ENCODE results near the gene CDK10. TPM values are rescaled to one million over a fixed set of nuclear protein-coding genes. Genes with fewer than 3 reads are reported as not detected.

The CDK10 gene
- total and polyA plus RNA-seq, 10 of the 15 experiments (the other 5 are each of a cell fraction or from before 2014, with no cell fraction given) = 1.5 to 58.7 (median 36.0) TPM

DNA sequence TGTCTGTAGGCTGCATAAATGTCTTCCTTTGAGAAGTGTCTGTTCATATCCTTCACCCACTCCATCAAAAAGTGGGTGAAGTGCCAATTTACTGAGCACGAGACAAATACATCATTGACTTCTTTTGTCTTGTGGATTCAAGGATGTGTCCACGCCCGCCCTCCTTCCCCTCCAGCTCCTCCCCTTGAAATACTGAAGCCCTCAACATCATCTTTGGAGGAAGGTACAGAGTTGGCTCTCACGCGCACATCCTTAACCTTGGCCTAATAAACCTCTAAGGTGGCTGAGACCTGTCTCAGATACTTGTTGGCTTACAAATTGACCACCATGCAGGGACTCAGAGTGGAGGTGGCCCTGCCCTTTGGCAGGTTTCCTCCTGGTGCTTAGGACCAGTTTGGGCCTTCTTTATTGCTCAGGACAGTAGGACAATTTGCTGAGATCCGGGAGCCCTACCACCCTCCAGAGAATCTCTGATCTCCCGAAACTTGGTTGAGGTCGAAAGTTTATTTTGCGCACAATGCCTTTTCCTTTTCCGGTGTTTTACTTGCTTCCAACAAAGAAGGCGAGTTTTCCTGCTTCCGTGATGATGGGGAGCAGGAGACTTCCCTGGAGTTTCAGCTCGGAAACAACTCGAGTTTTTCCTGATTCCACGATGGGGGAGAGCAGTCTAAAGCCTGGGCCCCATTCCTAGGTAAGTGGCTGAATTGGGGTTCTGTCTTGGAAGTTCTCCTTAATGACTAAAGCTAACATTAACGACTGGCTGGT lies 14.1 kb upstream of the CDK10 start:
- Histone ChIP-seq H3K4me2 (ENCODE audit: control insufficient read depth, insufficient read depth) (no peak overlapping the region), H4K20me1 (ENCODE audit: control insufficient read depth, insufficient read depth) (no peaks in the 10 kb centered on the region), H3K27ac (ENCODE audit: control insufficient read depth, insufficient read depth) (no peak overlapping the region), H3K9me3 (replicated peaks; ENCODE audit: control insufficient read depth, insufficient read depth, low read length) (no peaks in the 10 kb centered on the region; the same call in 2 of the 3 replicates), H3K79me2 (ENCODE audit: control insufficient read depth, insufficient read depth, low read length) (no peaks in the 10 kb centered on the region), H3K36me3 (ENCODE audit: control insufficient read depth in 2 of 2, insufficient read depth in 2 of 2, low read length in 1 of 2) (no peaks in the 10 kb centered on the region), H3K9ac (ENCODE audit: control insufficient read depth, insufficient read depth, low read length) (no peak overlapping the region), H3K4me3 (no peak overlapping the region), H3K27me3 (replicated peaks in 1 of 2; ENCODE audit: control insufficient read depth in 2 of 2, insufficient read depth in 2 of 2, low read length in 1 of 2) (no peaks in the 10 kb centered on the region), H3K4me1 (ENCODE audit: control insufficient read depth, insufficient read depth, low read length) (no peaks in the 10 kb centered on the region), H2AFZ (ENCODE audit: control insufficient read depth, low read depth, low read length) (no peak overlapping the region)
- no TSS peak for BruUV-seq (replicated peaks)
- FAIRE-seq (peak; percentile 27), ATAC-seq (no peak), DNase-seq (ENCODE audit: low read depth, low spot score) (no peak)
- ChIA-PET CTCF (no interaction called here), RAD21 (ENCODE audit: unreplicated experiment) (interaction anchor here (1.3 kb wide), 1 partner anchor 28 kb away, joined by 5 read pairs; no protein-coding TSS in a partner anchor), POLR2A (no interaction called here), SMC1A (ENCODE audit: uncharacterized antibody, unreplicated experiment) (no interaction called here)
- WGBS (ENCODE audit: insufficient coverage, insufficient replicate concordance, low lambda C conversion rate, missing lambda C conversion rate) = 88% methylated on average over 16 of the region's 16 CpGs
- intact Hi-C loops (cut with micrococcal nuclease; ENCODE audit: unreplicated experiment) = no loop called here
- in situ Hi-C loops (cut with MboI) = no loop called here
- TF ChIP-seq KDM1A (IDR thresholded peaks at IDR 0.05; ENCODE audit: borderline replicate concordance) (no peak), SREBF1 (IDR thresholded peaks at IDR 0.05; ENCODE audit: low read length) (no peak), RELA (IDR thresholded peaks at IDR 0.05; ENCODE audit: borderline replicate concordance, partially characterized antibody) (no peak), MYC (IDR thresholded peaks at IDR 0.05; ENCODE audit: insufficient read depth, insufficient read length, insufficient replicate concordance, low read length, severe bottlenecking) (no peak), ZZZ3 (IDR thresholded peaks at IDR 0.05; ENCODE audit: control insufficient read depth, insufficient read length, low read depth) (no peak), NBN (IDR thresholded peaks at IDR 0.05) (no peak), POLR2A (IDR thresholded peaks at IDR 0.05; ENCODE audit: low read depth, low read length) (no peak), PAX5 (IDR thresholded peaks at IDR 0.05; ENCODE audit: borderline replicate concordance, low read depth, low read length) (no peak), ETV6 (conservative IDR thresholded peaks at IDR 0.05 in 1 of 2, IDR thresholded peaks at IDR 0.05 in 1 of 2; ENCODE audit: borderline replicate concordance in 1 of 2, low read depth in 1 of 2) (no peak)
- TF ChIP-seq, protein P1, sequence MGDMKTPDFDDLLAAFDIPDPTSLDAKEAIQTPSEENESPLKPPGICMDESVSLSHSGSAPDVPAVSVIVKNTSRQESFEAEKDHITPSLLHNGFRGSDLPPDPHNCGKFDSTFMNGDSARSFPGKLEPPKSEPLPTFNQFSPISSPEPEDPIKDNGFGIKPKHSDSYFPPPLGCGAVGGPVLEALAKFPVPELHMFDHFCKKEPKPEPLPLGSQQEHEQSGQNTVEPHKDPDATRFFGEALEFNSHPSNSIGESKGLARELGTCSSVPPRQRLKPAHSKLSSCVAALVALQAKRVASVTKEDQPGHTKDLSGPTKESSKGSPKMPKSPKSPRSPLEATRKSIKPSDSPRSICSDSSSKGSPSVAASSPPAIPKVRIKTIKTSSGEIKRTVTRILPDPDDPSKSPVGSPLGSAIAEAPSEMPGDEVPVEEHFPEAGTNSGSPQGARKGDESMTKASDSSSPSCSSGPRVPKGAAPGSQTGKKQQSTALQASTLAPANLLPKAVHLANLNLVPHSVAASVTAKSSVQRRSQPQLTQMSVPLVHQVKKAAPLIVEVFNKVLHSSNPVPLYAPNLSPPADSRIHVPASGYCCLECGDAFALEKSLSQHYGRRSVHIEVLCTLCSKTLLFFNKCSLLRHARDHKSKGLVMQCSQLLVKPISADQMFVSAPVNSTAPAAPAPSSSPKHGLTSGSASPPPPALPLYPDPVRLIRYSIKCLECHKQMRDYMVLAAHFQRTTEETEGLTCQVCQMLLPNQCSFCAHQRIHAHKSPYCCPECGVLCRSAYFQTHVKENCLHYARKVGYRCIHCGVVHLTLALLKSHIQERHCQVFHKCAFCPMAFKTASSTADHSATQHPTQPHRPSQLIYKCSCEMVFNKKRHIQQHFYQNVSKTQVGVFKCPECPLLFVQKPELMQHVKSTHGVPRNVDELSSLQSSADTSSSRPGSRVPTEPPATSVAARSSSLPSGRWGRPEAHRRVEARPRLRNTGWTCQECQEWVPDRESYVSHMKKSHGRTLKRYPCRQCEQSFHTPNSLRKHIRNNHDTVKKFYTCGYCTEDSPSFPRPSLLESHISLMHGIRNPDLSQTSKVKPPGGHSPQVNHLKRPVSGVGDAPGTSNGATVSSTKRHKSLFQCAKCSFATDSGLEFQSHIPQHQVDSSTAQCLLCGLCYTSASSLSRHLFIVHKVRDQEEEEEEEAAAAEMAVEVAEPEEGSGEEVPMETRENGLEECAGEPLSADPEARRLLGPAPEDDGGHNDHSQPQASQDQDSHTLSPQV (IDR thresholded peaks at IDR 0.05) = no peak
